HG02571 (cell line): Measurements from ENCODE around the gene MYL5.
"Not testable (repeated sequence)": the region's sequence is repeated elsewhere in the genome, so short reads cannot be mapped to it uniquely, and the experiment has no call there.

Experiments
- ATAC-seq: cut with Tn5 transposase; IDR thresholded peaks from one replicate; pipeline ENCODE4 v1.9.1; 2021; ENCODE audit warnings: mild to moderate bottlenecking, moderate library complexity; ENCODE audit not compliant: unreplicated experiment

The MYL5 gene

GRCh38 chr4:683982-684622 is 9.8 kb downstream of the MYL5 start:
- no peak for ATAC-seq

GRCh38 chr4:684623-685327 is 10.4 kb downstream of the MYL5 start:
- no peak for ATAC-seq

GRCh38 chr4:685679-686412 is 11.5 kb downstream of the MYL5 start:
- ATAC-seq, result no peak

- ATAC-seq, result no peak
Measured at GRCh38 chr4:686413-687040, 12.2 kb downstream of the MYL5 start.

GRCh38 chr4:687048-687970 is 13.0 kb downstream of the MYL5 start:
- ATAC-seq, result no peak

- ATAC-seq, result no peak
Measured at GRCh38 chr4:687971-688853, 13.9 kb downstream of the MYL5 start.

- no peak for ATAC-seq
Measured at GRCh38 chr4:688854-689681, 14.7 kb downstream of the MYL5 start, which contains the start of gene SLC49A3. TSS of gene SLC49A3 (minus strand) at chr4:689151. CDS start at chr4:689127, 24 bp downstream.

- no peak for ATAC-seq
Measured at GRCh38 chr4:689723-690122, 15.4 kb downstream of the MYL5 start.

GRCh38 chr4:692771-693554 is 18.6 kb downstream of the MYL5 start:
- no peak for ATAC-seq

- ATAC-seq, result not testable (repeated sequence)
Measured at GRCh38 chr4:694341-694940, 20.1 kb downstream of the MYL5 start.

GRCh38 chr4:699816-700580 is 25.7 kb downstream of the MYL5 start:
- no peak for ATAC-seq

GRCh38 chr4:700587-701264 is 26.4 kb downstream of the MYL5 start:
- ATAC-seq, result no peak

GRCh38 chr4:702618-703048 is 28.3 kb downstream of the MYL5 start:
- ATAC-seq, result no peak

- no peak for ATAC-seq
Measured at GRCh38 chr4:703336-704197, 29.2 kb downstream of the MYL5 start.
